Heart right ventricle (tissue), 16 donors: ENCODE data around the gene RDX. TPM values are rescaled to one million over a fixed set of nuclear protein-coding genes. Genes with fewer than 3 reads are reported as not detected.
"Not testable (repeated sequence)": the region's sequence is repeated elsewhere in the genome, so short reads cannot be mapped to it uniquely, and the experiment has no call there.

Experiments used
- ATAC-seq, 8 donors: fragments of 200-7000 bp; cut with Tn5 transposase; one replicate each; pipeline ENCODE4 v1.9.1; 2020; ENCODE audit warnings: mild to moderate bottlenecking in 8 of 8, moderate library complexity in 8 of 8, moderate number of reproducible peaks in 1 of 8
- DNase-seq, 2 donors: peaks; one replicate each; pipeline ENCODE4 v3.0.0-alpha.2; 2020
- H3K27ac ChIP-seq, 10 donors: fragments of 200-600 bp; sonication (generic) in 2 of 10; one replicate each; pipeline versions ENCODE4 v1.5.0 to v1.8.0; 2020 to 2022; ENCODE audit warnings: mild to moderate bottlenecking in 3 of 10
- H3K27me3 ChIP-seq, 7 donors: fragments of 200-600 bp; one replicate each; pipeline ENCODE4 v1.8.0; 2021 to 2022; ENCODE audit warnings: mild to moderate bottlenecking in 2 of 7
- H3K36me3 ChIP-seq, 9 donors: fragments of 200-600 bp; sonication (generic) in 1 of 9; one replicate each; pipeline versions ENCODE4 v1.5.0 to v1.8.0; 2020 to 2022; ENCODE audit warnings: mild to moderate bottlenecking in 2 of 9
- H3K4me1 ChIP-seq, 9 donors: fragments of 200-600 bp; sonication (generic) in 1 of 9; one replicate each; pipeline versions ENCODE4 v1.5.0 to v1.8.0; 2020 to 2022; ENCODE audit warnings: mild to moderate bottlenecking in 4 of 9
- H3K4me3 ChIP-seq, 10 donors: fragments of 200-600 bp; sonication (generic) in 2 of 10; one replicate each; pipeline versions ENCODE4 v1.5.0 to v1.8.0; 2020 to 2022; ENCODE audit warnings: mild to moderate bottlenecking in 7 of 10, moderate library complexity in 2 of 10
- H3K9me3 ChIP-seq, 11 donors: fragments of 200-600 bp in 10 of 11; sonication (generic) in 2 of 11; one replicate each; pipeline versions ENCODE4 v1.5.0 to v1.8.0; 2013 to 2022; ENCODE audit warnings: mild to moderate bottlenecking in 2 of 11, control low read depth in 1 of 11, moderate library complexity in 1 of 11
- WGBS, 2 donors: extraction: QIAGEN DNeasy Blood & Tissue Kit; methylation state at CpG; one replicate each; pipeline ENCODE4 v1.1.7; 2013; ENCODE audit warnings: inconsistent platforms in 1 of 2; 5-methylcytosine and 5-hydroxymethylcytosine counted together
- intact Hi-C, 10 donors: fragments of 100-400 bp; cut with DNase I; formaldehyde crosslinking; loops; one replicate each; pipeline versions ENCODE4 v1.11.1 to v1.14.2; 2022
- polyA plus RNA-seq, 2 donors: library from polyadenylated mRNA; stranded (reverse); fragments of 200-250 nt; gene quantifications; one replicate each; pipeline ENCODE4 v1.2.3, GENCODE V29; 2013
- total RNA-seq, 10 donors: library from RNA; stranded (reverse); fragmentation: NEBNext Ultra II Directional in 3 of 10; extraction: Animal tissue kit (Norgen Biotek cat#: 25700) in 3 of 10; gene quantifications; one replicate each; pipeline versions ENCODE4 v1.2.1 to v1.2.4, GENCODE V29; 2021 to 2023
- TF ChIP-seq, protein P1 (sequence below), 9 donors: fragments of 200-600 bp; sonication (generic) in 2 of 9; IDR thresholded peaks; one replicate each; pipeline versions ENCODE4 v1.5.0 to v1.8.0; 2021 to 2022; ENCODE audit warnings: antibody characterized with exemption in 9 of 9, mild to moderate bottlenecking in 5 of 9, moderate library complexity in 1 of 9
- donor health status: Arrhythmogenic right ventricular cardiomyopathy.
- donor health status: ischemic (EF 13 %, LVEDD 7.1; RV severe dilation, severe dysfunction).
- donor health status: healthy with polysubstance abuse.
- donor health status: DM: no; HTN: yes; CAD: no.
- donor health status: DM: no; HTN: no; CAD: no.
- donor health status: ischemic (EF 25% LVEDD 6.9; RV normal size, moderate dysfunction).
- donor health status: ischemic (EF 25% LVEDD 5.7; RV mildly dilated, moderate dysfunction).
- donor health status: healthy.
- donor health status: DM: yes; HTN: yes; CAD: no.
- donor health status: Ischemic cardiomyopathy.
- donor health status: ischemic (EF 35%, LVEDD 5.7; RV mildly dilated, moderate dysfunction).
- donor health status: nonischemic (EF 11% LVEDD 7.7; RV severe dilation, severe dysfunction).
- donor health status: DM: yes; HTN: yes; CAD: no.
- donor health status: PGD.
- donor health status: ischemic (EF 29% LVEDD 5.4; RV normal size, mild dysfunction).
- donor health status: nonischemic (EF 23%, LVEDD 6.1; RV moderate dilation, normal function).

The RDX gene
- total and polyA plus RNA-seq, 12 donors = 28.2 to 140 (median 125) TPM

DNA sequence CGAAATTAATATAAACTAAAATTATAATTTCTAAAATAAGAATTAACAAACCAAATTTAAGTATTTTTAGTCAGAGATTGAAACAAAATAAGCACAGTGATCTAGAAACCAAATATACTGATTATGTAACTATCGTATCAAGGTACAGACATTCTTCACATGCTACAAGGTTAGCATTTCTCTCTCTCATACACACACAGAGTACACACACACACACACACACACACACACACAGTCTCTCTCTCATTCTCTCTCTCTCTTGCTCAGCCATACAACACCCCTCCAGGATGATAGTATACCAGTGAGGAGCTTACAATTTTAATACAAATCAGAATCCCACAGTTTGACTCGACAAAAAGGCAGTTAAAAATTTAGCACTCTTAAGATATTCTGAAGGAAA, 66.0 kb downstream of the RDX start:
- 79 to 91% methylated on average over 3 of the region's 3 CpGs for WGBS, 2 donors
- Histone ChIP-seq H3K9me3 (no peaks in the 10 kb centered on the region), H3K36me3 (peaks cover 0 to 97% (median 37%) of the 10 kb centered on the region in 9 donors), H3K27ac (no peak overlapping the region), H3K4me1 (no peaks in the 10 kb centered on the region), H3K4me3 (no peak overlapping the region), H3K27me3 (no peaks in the 10 kb centered on the region)
- DNase-seq (no peak), ATAC-seq (no peak)
- TF ChIP-seq, protein P1, sequence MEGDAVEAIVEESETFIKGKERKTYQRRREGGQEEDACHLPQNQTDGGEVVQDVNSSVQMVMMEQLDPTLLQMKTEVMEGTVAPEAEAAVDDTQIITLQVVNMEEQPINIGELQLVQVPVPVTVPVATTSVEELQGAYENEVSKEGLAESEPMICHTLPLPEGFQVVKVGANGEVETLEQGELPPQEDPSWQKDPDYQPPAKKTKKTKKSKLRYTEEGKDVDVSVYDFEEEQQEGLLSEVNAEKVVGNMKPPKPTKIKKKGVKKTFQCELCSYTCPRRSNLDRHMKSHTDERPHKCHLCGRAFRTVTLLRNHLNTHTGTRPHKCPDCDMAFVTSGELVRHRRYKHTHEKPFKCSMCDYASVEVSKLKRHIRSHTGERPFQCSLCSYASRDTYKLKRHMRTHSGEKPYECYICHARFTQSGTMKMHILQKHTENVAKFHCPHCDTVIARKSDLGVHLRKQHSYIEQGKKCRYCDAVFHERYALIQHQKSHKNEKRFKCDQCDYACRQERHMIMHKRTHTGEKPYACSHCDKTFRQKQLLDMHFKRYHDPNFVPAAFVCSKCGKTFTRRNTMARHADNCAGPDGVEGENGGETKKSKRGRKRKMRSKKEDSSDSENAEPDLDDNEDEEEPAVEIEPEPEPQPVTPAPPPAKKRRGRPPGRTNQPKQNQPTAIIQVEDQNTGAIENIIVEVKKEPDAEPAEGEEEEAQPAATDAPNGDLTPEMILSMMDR (IDR thresholded peaks at IDR 0.05) = no peak
- intact Hi-C loops = loop anchor here in 1 of 10 donors (10.0 kb wide), 1 partner anchor 54 kb away; no protein-coding TSS in a partner anchor

DNA sequence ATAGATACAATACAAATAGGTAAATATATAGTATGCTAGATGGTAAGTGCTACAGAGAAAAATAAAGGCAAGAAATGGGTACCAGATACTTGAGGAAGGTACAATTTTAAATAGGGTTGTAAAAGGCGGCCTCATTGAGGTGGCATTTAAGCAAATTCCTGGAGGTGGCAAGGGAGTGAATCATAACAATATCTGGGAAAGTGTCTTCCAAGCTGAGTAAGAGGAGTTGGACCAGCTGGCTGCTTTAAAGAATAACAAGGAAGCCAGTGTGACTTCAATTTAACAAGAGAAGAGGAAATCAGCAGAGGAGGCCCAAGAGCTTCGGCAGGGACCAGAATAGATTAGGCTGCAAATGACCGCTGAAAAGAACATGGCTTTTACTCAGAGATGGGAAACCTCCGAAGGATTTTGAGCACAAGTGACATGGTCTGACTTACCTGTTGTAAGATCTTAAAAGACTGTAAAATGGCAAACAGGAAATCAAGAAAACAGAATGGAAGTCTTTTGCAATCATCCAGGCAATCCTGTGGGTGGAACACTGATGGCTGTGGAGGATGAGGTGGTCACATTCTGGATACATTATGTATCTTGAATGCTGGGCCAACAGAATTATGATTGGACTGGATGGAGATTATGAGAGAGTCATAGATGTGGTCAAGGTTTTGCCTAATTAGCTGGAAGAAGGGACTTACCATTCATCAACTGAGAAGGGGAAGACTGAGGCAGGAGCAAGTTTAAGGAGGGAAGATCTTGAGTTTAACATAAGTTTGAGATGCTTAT, 77.2 kb downstream of the RDX start:
- intact Hi-C loops = no loop called here

DNA sequence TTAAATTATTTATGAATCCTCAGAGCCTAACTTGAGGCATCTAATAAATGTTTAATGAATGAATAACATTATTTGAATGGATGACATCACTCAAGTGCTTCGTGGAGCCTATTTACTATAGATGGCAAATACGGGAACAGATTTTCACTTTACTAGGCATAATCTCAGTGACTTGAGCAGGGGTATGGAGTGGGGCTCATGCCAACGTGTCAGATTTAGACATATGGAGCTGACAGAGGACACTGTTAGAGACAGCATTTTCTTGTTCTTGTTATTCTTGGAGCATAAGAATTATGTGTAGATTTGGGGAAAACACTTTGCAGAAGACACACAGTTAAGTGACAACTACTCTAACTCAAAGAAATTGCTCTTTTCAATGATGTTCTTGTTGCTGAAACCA, 78.5 kb downstream of the RDX start:
- WGBS, 2 donors = 73 to 84% methylated on average over 3 of the region's 3 CpGs
- no peak for DNase-seq
- Histone ChIP-seq H3K27me3 (no peaks in the 10 kb centered on the region), H3K27ac (no peak overlapping the region), H3K9me3 (no peaks in the 10 kb centered on the region), H3K36me3 (peaks cover 0 to 15% (median 0%) of the 10 kb centered on the region in 9 donors), H3K4me3 (no peak overlapping the region), H3K4me1 (no peaks in the 10 kb centered on the region)
- TF ChIP-seq, protein P1 (IDR thresholded peaks at IDR 0.05) = no peak
- intact Hi-C loops = no loop called here
- no peak for ATAC-seq

More for the DNA sequence above, 77.2 kb downstream of the RDX start:
- TF ChIP-seq, protein P1 (IDR thresholded peaks at IDR 0.05) = no peak
- Histone ChIP-seq H3K27me3 (no peaks in the 10 kb centered on the region), H3K36me3 (peaks cover 0 to 24% (median 0%) of the 10 kb centered on the region in 9 donors), H3K4me3 (no peak overlapping the region), H3K27ac (no peak overlapping the region), H3K4me1 (no peaks in the 10 kb centered on the region), H3K9me3 (peaks cover 0 to 3% (median 0%) of the 10 kb centered on the region in 11 donors)
- ATAC-seq (no peak), DNase-seq (no peak)
- 85 to 88% methylated on average over 4 of the region's 4 CpGs for WGBS, 2 donors

DNA sequence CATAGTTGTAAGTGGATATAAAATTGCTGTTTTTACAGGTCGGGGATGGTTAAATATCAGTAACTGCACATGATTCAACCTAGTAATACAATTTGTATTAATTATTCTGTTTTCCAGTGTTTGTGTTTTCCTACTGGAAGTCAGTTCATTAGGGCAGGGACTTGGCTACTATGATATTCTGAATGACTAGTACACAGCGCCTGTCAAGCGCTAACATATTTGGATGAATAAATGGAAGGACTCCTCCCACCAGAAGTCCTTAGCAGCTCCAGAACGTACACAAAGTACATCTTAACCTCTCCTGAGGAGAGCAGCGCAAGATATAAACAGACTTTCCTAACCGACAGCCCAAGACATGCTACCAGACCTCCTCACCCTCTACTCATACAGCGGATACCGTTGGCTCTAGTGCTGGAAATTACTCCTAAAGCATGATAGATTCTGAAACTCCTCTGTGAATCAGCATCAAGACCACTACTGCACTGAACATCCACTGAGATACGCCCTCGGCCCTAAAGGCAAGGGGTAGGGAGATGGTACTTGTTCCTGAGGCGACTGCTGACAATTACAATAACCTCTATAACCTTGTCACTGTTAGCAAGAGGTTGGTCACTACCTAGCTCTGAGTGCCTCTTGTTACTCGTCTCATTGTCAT, 79.1 kb downstream of the RDX start:
- Histone ChIP-seq H3K4me3 (no peak overlapping the region), H3K27me3 (no peaks in the 10 kb centered on the region), H3K36me3 (peaks cover 0 to 15% (median 0%) of the 10 kb centered on the region in 9 donors), H3K9me3 (no peaks in the 10 kb centered on the region), H3K27ac (no peak overlapping the region), H3K4me1 (no peaks in the 10 kb centered on the region)
- TF ChIP-seq, protein P1 (IDR thresholded peaks at IDR 0.05) = no peak
- no peak for DNase-seq
- no peak for ATAC-seq
- intact Hi-C loops = no loop called here
- WGBS, 2 donors = 88 to 89% methylated on average over 12 of the region's 12 CpGs

DNA sequence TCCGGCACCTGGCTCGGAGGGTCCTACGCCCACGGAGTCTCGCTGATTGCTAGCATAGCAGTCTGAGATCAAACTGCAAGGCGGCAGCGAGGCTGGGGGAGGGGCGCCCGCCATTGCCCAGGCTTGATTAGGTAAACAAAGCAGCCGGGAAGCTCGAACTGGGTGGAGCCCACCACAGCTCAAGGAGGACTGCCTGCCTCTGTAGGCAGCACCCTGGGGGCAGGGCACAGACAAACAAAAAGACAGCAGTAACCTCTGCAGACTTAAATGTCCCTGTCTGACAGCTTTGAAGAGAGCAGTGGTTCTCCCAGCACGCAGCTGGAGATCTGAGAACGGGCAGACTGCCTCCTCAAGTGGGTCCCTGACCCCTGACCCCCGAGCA, 87.1 kb downstream of the RDX start:
- WGBS, 2 donors = 0 to 13% methylated on average over 2 to 7 of the region's 14 CpGs
- not testable (repeated sequence) for H3K4me1 ChIP-seq, H3K9me3 ChIP-seq, H3K36me3 ChIP-seq, H3K27ac ChIP-seq, H3K27me3 ChIP-seq, DNase-seq, ATAC-seq
- H3K4me3 ChIP-seq = peak overlapping the region in 9 of 10 donors; percentile 23 to 51 (median 33)
- intact Hi-C loops = loop anchor here in 4 of 10 donors (5.0 to 10.0 kb wide), 4 partner anchors 223 to 1235 kb away; no protein-coding TSS in a partner anchor
